NCI-H460 (cell line): ENCODE results near the gene POLE2. TPM values are rescaled to one million over a fixed set of nuclear protein-coding genes. Genes with fewer than 3 reads are reported as not detected.
"Not testable (repeated sequence)": the region's sequence is repeated elsewhere in the genome, so short reads cannot be mapped to it uniquely, and the experiment has no call there.

Experiments used
- DNase-seq: peaks from one replicate; pipeline ENCODE4 v3.0.0-alpha.2; 2016; ENCODE audit warnings: low read depth; ENCODE audit errors: extremely low read depth
- total RNA-seq: library from RNA; depleted of rRNA; stranded (reverse); fragments of >200 nt; shearing (Covaris generic); gene quantifications from 2 replicates; pipeline ENCODE4 v1.2.3, GENCODE V29; 2014

The POLE2 gene
- total RNA-seq, 1 experiment from 2014 or later: 16.2 TPM

- DNase-seq: peak; percentile 16
Measured at GRCh38 chr14:49659526-49660455, 28.2 kb downstream of the POLE2 start.

- DNase-seq: not testable (repeated sequence)
Measured at GRCh38 chr14:49657500-49657899, 30.5 kb downstream of the POLE2 start.

GRCh38 chr14:49654511-49654910, 33.5 kb downstream of the POLE2 start:
- no peak for DNase-seq

- no peak for DNase-seq
Measured at GRCh38 chr14:49653508-49653907, 34.5 kb downstream of the POLE2 start.

GRCh38 chr14:49642163-49642562, 45.9 kb downstream of the POLE2 start:
- DNase-seq: no peak

GRCh38 chr14:49641697-49642129, 46.3 kb downstream of the POLE2 start:
- DNase-seq: no peak

- DNase-seq: no peak
Measured at GRCh38 chr14:49640540-49641417, 47.2 kb downstream of the POLE2 start.

- DNase-seq: no peak
Measured at GRCh38 chr14:49637534-49638078, 50.4 kb downstream of the POLE2 start.

GRCh38 chr14:49636866-49637265, 51.1 kb downstream of the POLE2 start:
- no peak for DNase-seq

- DNase-seq: peak; percentile 54
Measured at GRCh38 chr14:49634547-49635334, 53.3 kb downstream of the POLE2 start, which contains the start of gene DNAAF2. Gene DNAAF2, minus strand, starts transcription at chr14:49635244. Its CDS starts 95 bp downstream, at chr14:49635149.

GRCh38 chr14:49633640-49634546, 54.1 kb downstream of the POLE2 start:
- peak; percentile 91 for DNase-seq

- no peak for DNase-seq
Measured at GRCh38 chr14:49623941-49624839, 63.8 kb downstream of the POLE2 start.

GRCh38 chr14:49623387-49623786, 64.6 kb downstream of the POLE2 start:
- DNase-seq: no peak

- no peak for DNase-seq
Measured at GRCh38 chr14:49622022-49622607, 65.9 kb downstream of the POLE2 start.

- DNase-seq: no peak
Measured at GRCh38 chr14:49621114-49621881, 66.7 kb downstream of the POLE2 start.

- peak; percentile 98 for DNase-seq
Measured at GRCh38 chr14:49620182-49621113, 67.6 kb downstream of the POLE2 start, which contains the start of the genes MGAT2 and RPL36AL. Gene MGAT2, plus strand, starts transcription at chr14:49620799. Its CDS starts 470 bp downstream, at chr14:49621269. Gene RPL36AL, minus strand, starts transcription at chr14:49620626. Its CDS starts 1,522 bp downstream, at chr14:49619104.
